K562 (cell line): ENCODE measurements around the gene CBX1. TPM values are rescaled to one million over a fixed set of nuclear protein-coding genes. Genes with fewer than 3 reads are reported as not detected.
A peak's percentile ranks its signal among the peaks of the same experiment; 100 is the strongest.

ENCODE experiments used
- BCOR ChIP-seq: fragments of 450-650 bp; IDR thresholded peaks from 2 replicates; pipeline ENCODE4 v1.6.1; 2016
- CBX3 ChIP-seq, 2 experiments: IDR thresholded peaks; 1 replicate in 1 of 2; 2 replicates in 1 of 2; pipeline ENCODE4 v1.6.1; 2012; ENCODE audit warnings: inconsistent platforms in 2 of 2, low read length in 2 of 2, borderline replicate concordance in 1 of 2, control low read depth in 1 of 2
- CHD4 ChIP-seq: fragments of 200-600 bp; sonication (generic); IDR thresholded peaks from 3 replicates; pipeline ENCODE4 v1.6.1; 2012; ENCODE audit warnings: low read depth, mild to moderate bottlenecking, mixed read lengths, low read length, inconsistent platforms; ENCODE audit not compliant: insufficient read depth, insufficient replicate concordance, poor library complexity, severe bottlenecking
- E2F3 ChIP-seq: fragments of 250-450 bp; sonication (Bioruptor Pico); IDR thresholded peaks from 2 replicates; pipeline ENCODE4 v1.4.0; 2020; ENCODE audit warnings: mild to moderate bottlenecking
- HCFC1 ChIP-seq: IDR thresholded peaks from 2 replicates; pipeline ENCODE4 v1.6.1; 2012; ENCODE audit warnings: low read depth, low read length, improper control_type of control experiment
- MAFF ChIP-seq: IDR thresholded peaks from 2 replicates; pipeline ENCODE4 v1.6.1; 2012; ENCODE audit warnings: low read length, improper control_type of control experiment
- NFATC3 ChIP-seq: fragments of 450-650 bp; IDR thresholded peaks from 2 replicates; pipeline ENCODE4 v1.6.1; 2017; ENCODE audit warnings: mild to moderate bottlenecking
- NFYB ChIP-seq: IDR thresholded peaks from 2 replicates; pipeline ENCODE4 v1.6.1; 2011; ENCODE audit warnings: mild to moderate bottlenecking, moderate library complexity; ENCODE audit not compliant: insufficient read length; ENCODE audit errors: extremely low read depth
- RB1 ChIP-seq: fragments of 450-650 bp; IDR thresholded peaks from 2 replicates; pipeline ENCODE4 v1.6.1; 2017; ENCODE audit warnings: low read depth, mild to moderate bottlenecking
- RFX1 ChIP-seq: fragments of 450-650 bp; IDR thresholded peaks from 2 replicates; pipeline ENCODE4 v1.6.1; 2016; ENCODE audit warnings: mild to moderate bottlenecking, moderate library complexity
- SIRT6 ChIP-seq: IDR thresholded peaks from one replicate; pipeline ENCODE4 v1.6.1; 2012; ENCODE audit warnings: low read depth, mild to moderate bottlenecking, control low read depth, inconsistent platforms, low read length, moderate library complexity
- ZFX ChIP-seq: sonication (generic); formaldehyde crosslinking; IDR thresholded peaks from 2 replicates; pipeline ENCODE4 v1.8.0; 2022; ENCODE audit warnings: mild to moderate bottlenecking, missing genetic modification reagents, moderate library complexity
- ZNF12 ChIP-seq: sonication (generic); formaldehyde crosslinking; IDR thresholded peaks from 2 replicates; pipeline ENCODE4 v1.4.0; 2020; ENCODE audit warnings: mild to moderate bottlenecking, missing genetic modification reagents
- ZNF76 ChIP-seq: fragments of 250-450 bp; sonication (Bioruptor Pico); IDR thresholded peaks from 2 replicates; pipeline ENCODE4 v1.4.0; 2020; ENCODE audit warnings: mild to moderate bottlenecking, moderate library complexity, borderline replicate concordance
- polyA plus RNA-seq, 8 experiments: library from polyadenylated mRNA; depleted of rRNA in 4 of 8; stranded (reverse) in 5 of 8; unstranded in 3 of 8; fragments of >200 nt; fragmentation: Nextera tagmentation in 2 of 8; fragmentation: Illumina TruSeq in 1 of 8; extraction: Ambion mirVana in 2 of 8; extraction: Trizol in 1 of 8; gene quantifications; 2 replicates each; pipeline versions ENCODE4 v1.2.1 to v1.2.3, GENCODE V29; 2011 to 2014; ENCODE audit warnings: inconsistent platforms in 1 of 8, missing spikeins in 1 of 8
- total RNA-seq, 7 experiments: library from RNA; depleted of rRNA in 6 of 7; stranded (reverse); fragments of >200 nt in 6 of 7; fragmentation: Illumina TruSeq in 2 of 7; extraction: Trizol in 2 of 7; gene quantifications; 2 replicates each; pipeline versions ENCODE4 v1.2.1 to v1.2.3, GENCODE V29; 2011 to 2021; ENCODE audit warnings: low replicate concordance in 1 of 7
- TF ChIP-seq, protein P1 (sequence below): fragments of 450-650 bp; IDR thresholded peaks from 2 replicates; pipeline ENCODE4 v1.6.1; 2016; ENCODE audit warnings: borderline replicate concordance
- TF ChIP-seq, protein P2 (sequence below), 2 experiments: fragments of 450-650 bp; IDR thresholded peaks; 2 replicates each; pipeline ENCODE4 v1.6.1; 2016

CBX1 gene
- total and polyA plus RNA-seq, 9 of the 15 experiments (the other 6 are each of a cell fraction or from before 2014, with no cell fraction given) = 10.6 to 95.7 (median 52.7) TPM

DNA sequence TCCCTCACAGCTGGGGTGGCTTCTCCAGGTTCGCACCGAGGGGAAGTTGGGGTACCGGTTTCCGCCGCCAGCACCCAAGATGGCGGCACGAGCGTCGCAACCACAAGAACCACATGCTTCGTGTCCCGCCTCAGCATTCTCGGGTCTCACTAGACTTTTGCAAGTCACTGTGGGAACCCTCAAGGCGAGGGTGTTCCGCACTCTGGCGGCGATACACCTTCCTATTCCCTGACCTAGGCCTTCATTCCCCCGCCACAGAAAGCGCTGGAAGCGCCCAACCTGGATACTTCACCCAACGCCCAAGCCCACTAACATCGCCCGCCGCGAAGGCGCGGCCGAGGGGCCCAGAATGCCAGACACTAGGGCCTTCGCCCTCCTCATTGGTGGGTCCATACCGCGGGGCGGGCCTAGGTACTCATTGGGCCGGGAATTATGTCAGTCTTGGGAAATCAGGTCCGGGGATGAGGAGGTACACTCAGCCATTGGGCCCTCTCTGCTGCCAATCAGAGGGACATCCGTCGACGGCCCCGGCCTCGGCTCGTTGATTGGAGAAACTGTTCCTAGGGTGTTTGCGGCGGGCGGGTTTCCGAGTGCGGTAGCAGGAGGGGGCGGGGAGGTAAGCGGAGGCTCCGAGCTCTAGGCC is 53.4 kb downstream of the CBX1 start, which contains the start of gene NFE2L1 (continued):
- TF ChIP-seq, protein P1, sequence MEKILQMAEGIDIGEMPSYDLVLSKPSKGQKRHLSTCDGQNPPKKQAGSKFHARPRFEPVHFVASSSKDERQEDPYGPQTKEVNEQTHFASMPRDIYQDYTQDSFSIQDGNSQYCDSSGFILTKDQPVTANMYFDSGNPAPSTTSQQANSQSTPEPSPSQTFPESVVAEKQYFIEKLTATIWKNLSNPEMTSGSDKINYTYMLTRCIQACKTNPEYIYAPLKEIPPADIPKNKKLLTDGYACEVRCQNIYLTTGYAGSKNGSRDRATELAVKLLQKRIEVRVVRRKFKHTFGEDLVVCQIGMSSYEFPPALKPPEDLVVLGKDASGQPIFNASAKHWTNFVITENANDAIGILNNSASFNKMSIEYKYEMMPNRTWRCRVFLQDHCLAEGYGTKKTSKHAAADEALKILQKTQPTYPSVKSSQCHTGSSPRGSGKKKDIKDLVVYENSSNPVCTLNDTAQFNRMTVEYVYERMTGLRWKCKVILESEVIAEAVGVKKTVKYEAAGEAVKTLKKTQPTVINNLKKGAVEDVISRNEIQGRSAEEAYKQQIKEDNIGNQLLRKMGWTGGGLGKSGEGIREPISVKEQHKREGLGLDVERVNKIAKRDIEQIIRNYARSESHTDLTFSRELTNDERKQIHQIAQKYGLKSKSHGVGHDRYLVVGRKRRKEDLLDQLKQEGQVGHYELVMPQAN = peak; percentile 84; the same call in 1 of the 2 replicates
- TF ChIP-seq HCFC1 (peak; percentile 82), E2F3 (CRISPR knock-in tag) (peak; percentile 87), NFATC3 (0 out of 2 replicates have a peak, but pooled peaks have one; percentile 51), BCOR (peak; percentile 53; the same call in 1 of the 2 replicates), CHD4 (no peak), RFX1 (peak; percentile 68), ZFX (CRISPR knock-in tag) (peak; percentile 98), NFYB (peak; percentile 92), ZNF76 (no peak), CBX3 (IDR thresholded peaks at IDR 0.05; ENCODE audit: borderline replicate concordance in 1 of 2, low read length in 2 of 2) (peak in 1 of 2 experiments; percentile 96; a peak in 2 of 3 replicates), SIRT6 (no peak), ZNF12 (CRISPR knock-in tag) (no peak; the same call in 1 of the 2 replicates), MAFF (no peak; the same call in 1 of the 2 replicates), RB1 (peak; percentile 69; the same call in 1 of the 2 replicates)
- TF ChIP-seq, protein P2, sequence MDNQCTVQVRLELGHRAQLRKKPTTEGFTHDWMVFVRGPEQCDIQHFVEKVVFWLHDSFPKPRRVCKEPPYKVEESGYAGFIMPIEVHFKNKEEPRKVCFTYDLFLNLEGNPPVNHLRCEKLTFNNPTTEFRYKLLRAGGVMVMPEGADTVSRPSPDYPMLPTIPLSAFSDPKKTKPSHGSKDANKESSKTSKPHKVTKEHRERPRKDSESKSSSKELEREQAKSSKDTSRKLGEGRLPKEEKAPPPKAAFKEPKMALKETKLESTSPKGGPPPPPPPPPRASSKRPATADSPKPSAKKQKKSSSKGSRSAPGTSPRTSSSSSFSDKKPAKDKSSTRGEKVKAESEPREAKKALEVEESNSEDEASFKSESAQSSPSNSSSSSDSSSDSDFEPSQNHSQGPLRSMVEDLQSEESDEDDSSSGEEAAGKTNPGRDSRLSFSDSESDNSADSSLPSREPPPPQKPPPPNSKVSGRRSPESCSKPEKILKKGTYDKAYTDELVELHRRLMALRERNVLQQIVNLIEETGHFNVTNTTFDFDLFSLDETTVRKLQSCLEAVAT (IDR thresholded peaks at IDR 0.05) = peak; percentile 81 to 94; a peak in 3 of 4 replicates
